Lower leg skin (tissue), 3 donors: Measurements from ENCODE around the gene GPR89A.

Source experiments
- POLR2A ChIP-seq, 2 donors: fragments of 450-650 bp; IDR thresholded peaks; one replicate each; pipeline ENCODE4 v1.6.1; 2016 to 2017; ENCODE audit warnings: antibody characterized with exemption in 2 of 2, mild to moderate bottlenecking in 1 of 2, moderate library complexity in 1 of 2
- TF ChIP-seq, protein P1 (sequence below), 3 donors: fragments of 450-650 bp; IDR thresholded peaks; one replicate each; pipeline ENCODE4 v1.5.1; 2016; ENCODE audit warnings: antibody characterized with exemption in 3 of 3, mild to moderate bottlenecking in 3 of 3, moderate library complexity in 2 of 3

DNA sequence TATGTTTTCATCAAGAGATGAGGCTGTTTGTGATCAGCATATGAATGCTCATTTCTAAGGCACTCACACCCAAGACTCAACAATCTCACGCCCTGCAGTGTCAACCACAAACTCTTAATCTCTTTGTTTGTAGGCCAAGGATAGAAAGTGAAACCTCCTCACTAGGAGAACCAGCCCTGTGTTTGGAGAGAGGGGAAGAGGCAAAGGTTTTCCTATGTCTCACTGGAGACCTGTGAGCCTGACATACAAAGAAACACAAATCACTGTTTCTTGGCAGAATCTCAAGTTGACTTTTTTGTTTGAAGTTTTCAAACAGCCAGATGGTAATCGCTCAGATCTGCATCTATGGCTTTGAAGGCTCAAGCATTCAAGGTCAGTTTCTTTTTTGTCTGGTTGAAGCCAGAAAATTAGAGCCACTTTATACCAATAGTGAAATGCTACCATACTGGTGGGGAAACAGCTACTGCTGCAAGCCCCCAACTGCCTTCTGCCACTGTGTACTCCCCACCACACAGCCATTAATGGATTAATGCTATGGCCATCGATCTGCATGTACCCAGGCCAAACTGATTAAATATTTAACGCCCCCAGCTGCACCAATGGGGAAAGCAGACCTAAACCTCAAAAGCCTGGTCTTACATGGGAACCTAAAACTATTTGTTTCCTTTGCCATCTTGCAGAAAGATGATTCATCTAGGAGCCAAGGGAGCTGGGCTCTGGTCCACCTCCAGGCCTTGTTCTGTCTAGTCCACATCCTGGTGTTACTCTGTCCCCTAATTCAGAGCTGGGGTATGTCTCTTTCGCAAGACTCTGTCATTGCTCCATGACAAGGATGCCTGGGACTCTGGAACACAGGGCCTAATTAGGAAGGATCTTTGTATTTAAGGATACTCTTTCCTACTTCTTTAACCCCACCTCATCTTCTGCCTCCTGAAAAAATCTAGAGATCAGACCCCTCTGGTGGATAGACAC, 83.1 kb downstream of the GPR89A start:
- TF ChIP-seq, protein P1, sequence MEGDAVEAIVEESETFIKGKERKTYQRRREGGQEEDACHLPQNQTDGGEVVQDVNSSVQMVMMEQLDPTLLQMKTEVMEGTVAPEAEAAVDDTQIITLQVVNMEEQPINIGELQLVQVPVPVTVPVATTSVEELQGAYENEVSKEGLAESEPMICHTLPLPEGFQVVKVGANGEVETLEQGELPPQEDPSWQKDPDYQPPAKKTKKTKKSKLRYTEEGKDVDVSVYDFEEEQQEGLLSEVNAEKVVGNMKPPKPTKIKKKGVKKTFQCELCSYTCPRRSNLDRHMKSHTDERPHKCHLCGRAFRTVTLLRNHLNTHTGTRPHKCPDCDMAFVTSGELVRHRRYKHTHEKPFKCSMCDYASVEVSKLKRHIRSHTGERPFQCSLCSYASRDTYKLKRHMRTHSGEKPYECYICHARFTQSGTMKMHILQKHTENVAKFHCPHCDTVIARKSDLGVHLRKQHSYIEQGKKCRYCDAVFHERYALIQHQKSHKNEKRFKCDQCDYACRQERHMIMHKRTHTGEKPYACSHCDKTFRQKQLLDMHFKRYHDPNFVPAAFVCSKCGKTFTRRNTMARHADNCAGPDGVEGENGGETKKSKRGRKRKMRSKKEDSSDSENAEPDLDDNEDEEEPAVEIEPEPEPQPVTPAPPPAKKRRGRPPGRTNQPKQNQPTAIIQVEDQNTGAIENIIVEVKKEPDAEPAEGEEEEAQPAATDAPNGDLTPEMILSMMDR (IDR thresholded peaks at IDR 0.05), result no peak
- TF ChIP-seq POLR2A (IDR thresholded peaks at IDR 0.05), result no peak
